ENCODE results near the gene HAUS2. TPM values are rescaled to one million over a fixed set of nuclear protein-coding genes. Genes with fewer than 3 reads are reported as not detected.

The HAUS2 gene
- total RNA-seq, 1 donor from 2014 or later = 24.4 TPM

GRCh38 chr15:42575188-42576039 is 26.8 kb downstream of the HAUS2 start, which contains the start of gene STARD9:
Gene STARD9, plus strand, starts transcription at chr15:42575606. Its CDS starts 110 bp downstream, at chr15:42575716.
- Mint-ChIP-seq H3K36me3 (ENCODE audit: low read depth, unreplicated experiment) (no peaks in the 10 kb centered on the region), H3K9me3 (ENCODE audit: unreplicated experiment) (no peaks in the 10 kb centered on the region), H3K4me3 (ENCODE audit: unreplicated experiment) (peak within 1 kb of the TSS; percentile 94), H3K27ac (ENCODE audit: unreplicated experiment) (peak within 1 kb of the TSS; percentile 44), H3K27me3 (ENCODE audit: low read depth, unreplicated experiment) (no peaks in the 10 kb centered on the region), H3K4me1 (ENCODE audit: low read depth, unreplicated experiment) (peaks cover 3% of the 10 kb centered on the region)
- Histone ChIP-seq H3K9ac (ENCODE audit: low read length) (peak within 1 kb of the TSS; percentile 88), H3K4me2 (ENCODE audit: low read length) (peak within 1 kb of the TSS; percentile 95), H2AFZ (ENCODE audit: low read depth, low read length) (peak within 1 kb of the TSS; percentile 97), H4K20me1 (ENCODE audit: insufficient read depth, low read length) (peaks cover 26% of the 10 kb centered on the region), H3K36me3 (ENCODE audit: insufficient read depth, low read length) (no peaks in the 10 kb centered on the region), H3K79me2 (ENCODE audit: insufficient read depth, low read length) (peaks cover 15% of the 10 kb centered on the region), H3K4me3 (ENCODE audit: insufficient read depth, low read depth, low read length) (peak within 1 kb of the TSS; percentile 81), H3K4me1 (ENCODE audit: insufficient read depth, low read length) (peaks cover 14% of the 10 kb centered on the region), H3K27ac (ENCODE audit: low read depth, low read length) (peak within 1 kb of the TSS; percentile 65), H3K27me3 (ENCODE audit: insufficient read depth, low read length) (no peaks in the 10 kb centered on the region), H3K9me3 (ENCODE audit: insufficient read depth, low read depth, low read length) (no peaks in the 10 kb centered on the region)
- FAIRE-seq (no peak), DNase-seq (ENCODE audit: low read depth) (peak; percentile 92)
- TF ChIP-seq EZH2 (IDR thresholded peaks at IDR 0.05; ENCODE audit: insufficient read depth, low read length) (no peak), CTCF (IDR thresholded peaks at IDR 0.05; ENCODE audit: insufficient read depth, low read depth, low read length) (no peak)

DNA sequence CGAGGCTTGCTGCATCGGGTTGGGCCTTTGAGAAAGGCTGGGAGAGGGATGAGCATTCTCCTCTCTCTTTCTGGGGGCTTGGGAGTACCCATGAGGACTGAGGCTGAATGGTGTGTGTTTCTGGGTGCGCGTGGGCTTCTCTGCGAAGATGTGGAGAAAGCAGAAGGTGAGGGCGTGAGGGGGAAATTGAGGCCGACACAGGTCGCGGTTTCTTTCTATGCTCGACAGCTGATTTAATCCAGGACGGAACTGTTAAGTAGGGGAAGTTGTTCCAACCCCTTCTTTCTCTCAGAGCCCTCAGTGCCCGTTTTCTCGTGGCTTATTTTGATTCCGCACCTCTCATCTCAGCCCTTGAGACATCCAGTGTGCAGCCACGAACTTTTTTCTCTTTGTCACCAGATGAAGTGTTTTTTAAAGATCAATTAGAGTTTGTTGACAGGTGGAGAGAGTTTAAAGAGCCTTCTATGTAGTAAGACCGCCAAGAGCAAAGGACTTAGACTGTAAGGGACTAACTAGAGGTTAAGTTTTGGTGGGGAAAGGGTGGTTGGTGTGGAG is 27.5 kb downstream of the HAUS2 start:
- no peaks in the 10 kb centered on the region for H3K27me3 Mint-ChIP-seq (ENCODE audit: low read depth, unreplicated experiment)

More for the DNA sequence above, 27.5 kb downstream of the HAUS2 start:
- H3K9me3 ChIP-seq (ENCODE audit: insufficient read depth, low read depth, low read length) = no peaks in the 10 kb centered on the region
- peak overlapping the region; percentile 88 for H3K9ac ChIP-seq (ENCODE audit: low read length)
- peak overlapping the region; percentile 81 for H3K4me3 ChIP-seq (ENCODE audit: insufficient read depth, low read depth, low read length)
- H3K27ac ChIP-seq (ENCODE audit: low read depth, low read length) = peak overlapping the region; percentile 65
- Mint-ChIP-seq H3K36me3 (ENCODE audit: low read depth, unreplicated experiment) (no peaks in the 10 kb centered on the region), H3K4me1 (ENCODE audit: low read depth, unreplicated experiment) (peaks cover 5% of the 10 kb centered on the region), H3K9me3 (ENCODE audit: unreplicated experiment) (no peaks in the 10 kb centered on the region), H3K27ac (ENCODE audit: unreplicated experiment) (no peak overlapping the region), H3K4me3 (ENCODE audit: unreplicated experiment) (peak overlapping the region; percentile 94)
- no peaks in the 10 kb centered on the region for H3K27me3 ChIP-seq (ENCODE audit: insufficient read depth, low read length)
- TF ChIP-seq EZH2 (IDR thresholded peaks at IDR 0.05; ENCODE audit: insufficient read depth, low read length) (no peak), CTCF (IDR thresholded peaks at IDR 0.05; ENCODE audit: insufficient read depth, low read depth, low read length) (no peak)
- DNase-seq (ENCODE audit: low read depth) = no peak
- no peak for FAIRE-seq
- peaks cover 15% of the 10 kb centered on the region for H3K79me2 ChIP-seq (ENCODE audit: insufficient read depth, low read length)
- H3K4me1 ChIP-seq (ENCODE audit: insufficient read depth, low read length) = peaks cover 14% of the 10 kb centered on the region
- H2AFZ ChIP-seq (ENCODE audit: low read depth, low read length) = peak overlapping the region; percentile 93
- peak overlapping the region; percentile 95 for H3K4me2 ChIP-seq (ENCODE audit: low read length)
- H4K20me1 ChIP-seq (ENCODE audit: insufficient read depth, low read length) = peaks cover 26% of the 10 kb centered on the region
- H3K36me3 ChIP-seq (ENCODE audit: insufficient read depth, low read length) = no peaks in the 10 kb centered on the region
